ENCODE results near the gene LSM14A.
"Not testable (repeated sequence)": the region's sequence is repeated elsewhere in the genome, so short reads cannot be mapped to it uniquely, and the experiment has no call there.

Gene LSM14A

DNA sequence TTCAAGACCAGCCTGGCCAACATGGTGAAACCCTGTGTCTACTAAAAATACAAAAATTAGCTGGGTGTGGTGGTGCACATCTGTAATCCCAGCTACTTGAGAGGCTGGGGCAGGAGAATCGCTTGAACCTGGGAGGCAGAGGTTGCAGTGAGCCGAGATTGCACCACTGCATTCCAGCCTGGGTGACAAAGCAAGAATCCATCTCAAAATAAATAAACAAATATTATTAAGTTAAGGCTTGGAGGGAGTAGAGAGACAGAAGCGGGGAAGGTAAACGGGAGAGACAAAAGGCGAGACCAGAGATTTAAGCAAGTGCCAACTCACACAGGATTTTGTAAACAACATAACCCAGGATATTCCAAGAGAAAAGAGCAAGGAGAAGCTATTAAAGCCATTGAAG lies 12.8 kb upstream of the LSM14A start:
- not testable (repeated sequence) for DNase-seq (ENCODE audit: low read depth)

DNA sequence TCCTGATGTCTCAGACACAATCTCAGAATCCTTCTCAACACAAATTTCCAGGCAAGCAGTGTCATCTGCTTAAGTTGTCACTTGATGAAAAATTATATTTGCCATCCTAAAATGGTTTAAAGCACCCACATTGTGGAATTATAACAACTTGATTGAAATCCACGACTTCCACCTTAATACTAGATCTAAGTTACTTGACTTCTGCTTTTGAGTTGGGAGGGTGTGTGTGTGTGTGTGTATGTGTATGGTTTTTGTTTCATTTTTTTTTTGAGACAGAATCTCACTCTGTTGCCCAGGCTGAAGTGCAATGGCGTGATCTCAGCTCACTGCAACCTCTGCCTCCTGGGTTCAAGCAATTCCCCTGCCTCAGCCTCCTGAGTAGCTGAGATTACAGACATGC lies 10.4 kb upstream of the LSM14A start:
- not testable (repeated sequence) for DNase-seq (ENCODE audit: low read depth)

GRCh38 chr19:34165295-34165738 lies 7.0 kb upstream of the LSM14A start:
- no peak for DNase-seq (ENCODE audit: low read depth)

DNA sequence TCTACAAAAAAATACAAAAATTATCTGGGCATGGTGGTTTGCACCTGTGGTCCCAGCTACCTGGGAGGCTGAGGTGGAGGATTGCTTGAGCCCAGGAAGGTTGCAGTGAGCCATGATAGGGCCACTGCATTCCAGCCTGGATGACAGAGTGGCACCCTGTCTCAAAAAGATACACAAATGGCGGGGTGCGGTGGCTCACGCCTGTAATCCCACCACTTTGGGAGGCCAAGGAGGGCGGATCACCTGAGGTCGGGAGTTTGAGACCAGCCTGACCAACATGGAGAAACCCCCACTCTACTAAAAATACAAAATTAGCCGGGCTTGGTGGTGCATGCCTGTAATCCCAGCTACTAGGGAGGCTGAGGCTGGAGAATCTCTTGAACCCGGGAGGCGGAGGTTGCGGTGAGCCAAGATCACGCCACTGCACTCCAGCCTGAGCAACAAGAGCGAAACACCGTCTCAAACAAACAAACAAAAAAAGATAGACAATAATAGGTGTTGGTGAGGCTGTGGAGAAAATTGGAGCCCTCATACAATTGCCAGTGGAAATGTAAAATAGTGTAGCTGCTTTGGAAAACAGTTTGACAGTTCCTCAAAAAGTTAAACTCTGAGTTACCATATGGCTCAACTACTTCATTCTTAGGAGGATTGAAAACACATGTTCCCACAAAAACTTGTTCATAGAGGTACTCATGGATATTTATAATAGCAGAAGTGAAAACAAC lies 2.7 kb upstream of the LSM14A start:
- DNase-seq (ENCODE audit: low read depth), result not testable (repeated sequence)

DNA sequence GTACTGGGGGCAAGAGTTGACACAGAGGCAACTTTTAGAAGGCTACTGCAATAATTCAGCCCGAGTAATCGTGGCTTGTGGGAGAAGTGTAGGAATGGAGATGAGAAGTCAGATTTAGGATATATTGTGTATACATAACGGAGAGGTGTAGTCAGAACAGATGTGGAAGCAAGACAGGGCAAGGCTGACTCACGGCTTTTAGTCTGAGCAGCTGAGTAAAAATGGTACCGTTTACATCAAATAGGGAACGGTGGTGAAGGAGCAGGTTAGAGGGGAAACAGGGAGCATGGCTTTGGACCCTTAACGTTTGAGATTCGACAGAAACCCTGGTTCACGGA lies 796 bp upstream of the LSM14A start:
- DNase-seq (ENCODE audit: low read depth), result peak; percentile 89

GRCh38 chr19:34172661-34173192 lies 423 bp downstream of the LSM14A start:
- peak; percentile 11 for DNase-seq (ENCODE audit: low read depth)

- peak; percentile 46 for DNase-seq (ENCODE audit: low read depth)
Observed at GRCh38 chr19:34173193-34173956, 1.1 kb downstream of the LSM14A start.

DNA sequence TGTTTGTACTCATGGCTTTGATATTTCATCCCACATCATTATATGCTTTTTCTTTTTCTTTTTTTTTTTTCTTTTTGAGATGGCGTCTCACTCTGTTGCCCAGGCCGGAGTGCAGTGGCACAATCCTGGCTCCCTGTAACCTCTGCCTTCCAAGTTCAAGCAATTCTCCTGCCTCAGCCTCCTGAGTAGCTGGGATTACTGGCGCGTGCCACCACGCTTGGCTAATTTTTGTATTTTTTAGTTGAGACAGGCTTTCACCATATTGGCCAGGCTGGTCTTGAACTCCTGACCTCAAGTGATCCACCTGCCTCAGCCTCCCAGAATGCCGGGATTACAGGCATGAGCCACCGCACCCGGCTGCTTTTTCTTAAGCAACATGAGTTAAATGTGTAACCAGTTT lies 2.9 kb downstream of the LSM14A start:
- not testable (repeated sequence) for DNase-seq (ENCODE audit: low read depth)

DNA sequence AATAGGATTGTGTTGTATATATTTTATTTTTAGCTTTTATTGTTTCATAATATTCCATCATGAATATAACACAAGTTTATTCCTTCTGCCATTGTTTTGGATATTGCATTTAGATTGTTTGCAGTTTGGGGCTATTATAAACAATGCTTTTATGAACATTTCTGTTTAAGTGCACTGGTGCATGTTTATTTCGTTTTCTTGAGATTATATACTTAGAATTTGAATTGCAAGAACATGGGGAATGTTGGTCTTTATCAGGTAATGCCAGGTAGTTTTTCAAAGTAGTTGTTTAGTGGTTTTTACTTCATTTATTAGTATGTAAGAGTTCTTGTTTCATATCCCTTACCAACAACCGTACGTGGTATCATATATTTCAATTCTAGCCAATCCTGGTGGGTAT lies 4.3 kb downstream of the LSM14A start:
- DNase-seq (ENCODE audit: low read depth), result no peak

DNA sequence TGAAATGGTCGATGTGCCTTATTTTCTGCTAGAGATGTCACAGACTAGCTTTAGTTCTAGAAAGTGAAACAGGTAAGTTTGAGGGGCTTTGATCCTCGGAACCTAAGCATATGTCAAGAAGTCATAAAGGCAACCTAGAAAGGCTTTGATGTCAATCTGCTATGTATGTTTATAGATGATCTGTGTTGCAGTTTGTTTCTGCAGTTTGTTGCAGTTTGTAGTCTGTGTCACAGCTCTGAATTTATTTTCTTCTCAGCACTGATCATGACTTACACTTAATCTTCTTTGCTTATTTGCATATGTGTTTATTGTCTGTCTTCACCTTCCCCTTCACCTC lies 5.9 kb downstream of the LSM14A start:
- no peak for DNase-seq (ENCODE audit: low read depth)

GRCh38 chr19:34179066-34179465 lies 6.8 kb downstream of the LSM14A start:
- no peak for DNase-seq (ENCODE audit: low read depth)

- DNase-seq (ENCODE audit: low read depth), result no peak
Observed at GRCh38 chr19:34180273-34180672, 8.0 kb downstream of the LSM14A start.

DNA sequence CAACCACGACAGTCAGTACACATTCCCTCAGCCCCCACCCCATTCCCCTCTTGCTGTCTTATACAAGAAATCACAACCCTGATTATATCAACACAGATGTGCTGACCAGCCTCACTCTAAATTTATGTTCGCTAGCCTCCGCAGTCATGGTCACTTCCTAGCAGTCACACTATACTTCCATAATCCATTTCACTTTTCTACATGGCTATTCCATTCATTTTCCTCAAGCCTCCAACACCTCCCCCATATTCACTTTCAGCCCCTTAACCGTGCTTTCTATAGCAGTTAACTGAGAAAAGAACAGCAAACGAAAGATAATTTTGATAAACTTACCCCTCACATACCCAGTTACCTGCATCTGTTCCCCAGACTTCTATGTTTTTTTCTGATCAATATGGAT lies 8.4 kb downstream of the LSM14A start:
- DNase-seq (ENCODE audit: low read depth), result no peak

DNA sequence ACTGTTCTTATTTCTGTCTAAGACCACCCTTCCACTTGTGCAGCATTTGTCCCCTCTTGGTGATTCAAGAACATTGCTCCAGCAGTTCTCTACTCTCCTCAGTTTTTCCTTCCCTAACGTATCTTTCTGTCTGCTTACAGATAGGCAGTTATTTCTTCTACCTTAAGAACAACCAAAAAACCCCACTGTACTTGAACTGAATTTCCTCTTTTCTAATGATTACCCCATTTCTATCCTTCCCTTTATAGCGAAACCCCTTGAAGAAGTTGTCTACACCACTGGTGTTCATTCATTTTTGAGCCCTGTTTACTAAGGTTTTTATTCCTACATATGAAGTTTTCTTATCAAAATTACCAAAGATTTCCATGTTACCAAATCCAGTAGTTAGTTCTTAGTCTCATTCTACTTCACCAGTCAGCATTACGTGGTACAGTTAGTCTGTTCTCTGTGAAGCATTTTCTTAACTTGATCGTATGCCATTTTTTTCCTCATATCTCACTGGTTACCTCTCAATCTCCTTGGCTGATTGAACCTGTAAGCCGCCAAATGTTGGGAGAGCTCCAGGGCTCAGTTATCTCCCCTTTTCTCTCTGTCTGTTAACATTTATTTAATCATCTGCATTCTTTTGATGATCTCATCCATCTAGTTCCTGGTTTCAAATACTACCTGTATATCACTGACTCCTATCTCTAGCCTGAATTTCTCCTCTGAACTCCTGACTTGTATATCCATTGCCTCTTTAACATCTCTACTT lies 9.0 kb downstream of the LSM14A start:
- DNase-seq (ENCODE audit: low read depth), result peak; percentile 35

GRCh38 chr19:34182125-34182524 lies 9.8 kb downstream of the LSM14A start:
- no peak for DNase-seq (ENCODE audit: low read depth)

DNA sequence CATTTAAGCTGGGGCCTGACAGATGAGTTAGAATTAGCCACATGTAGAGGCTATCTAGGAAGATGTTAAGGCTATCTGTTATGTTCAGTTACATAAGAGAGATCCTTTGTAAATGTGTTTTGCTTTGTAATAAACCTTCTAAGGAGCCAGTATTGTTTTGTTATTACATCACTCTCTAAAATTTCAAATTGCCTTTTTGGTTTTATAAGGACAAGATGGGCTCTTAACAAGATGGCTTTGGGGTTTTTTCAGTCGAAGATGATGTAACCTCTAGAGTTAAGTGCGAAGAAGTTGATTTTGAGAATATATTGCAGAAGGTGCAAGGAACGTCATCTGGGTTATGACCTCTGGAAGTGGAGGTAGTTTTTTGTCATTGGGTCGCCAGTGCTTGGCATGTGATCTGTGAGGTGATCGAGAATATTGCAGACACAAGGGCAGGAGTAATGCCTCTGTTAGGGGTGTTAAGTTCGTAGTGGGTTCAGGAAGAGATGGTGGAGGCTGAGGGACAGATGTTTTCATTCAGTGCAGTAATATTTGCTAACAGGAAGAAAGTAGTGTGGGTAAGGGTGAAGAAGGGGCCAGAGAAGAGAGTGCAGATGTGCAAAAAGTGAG lies 12.7 kb downstream of the LSM14A start:
- no peak for DNase-seq (ENCODE audit: low read depth)

DNA sequence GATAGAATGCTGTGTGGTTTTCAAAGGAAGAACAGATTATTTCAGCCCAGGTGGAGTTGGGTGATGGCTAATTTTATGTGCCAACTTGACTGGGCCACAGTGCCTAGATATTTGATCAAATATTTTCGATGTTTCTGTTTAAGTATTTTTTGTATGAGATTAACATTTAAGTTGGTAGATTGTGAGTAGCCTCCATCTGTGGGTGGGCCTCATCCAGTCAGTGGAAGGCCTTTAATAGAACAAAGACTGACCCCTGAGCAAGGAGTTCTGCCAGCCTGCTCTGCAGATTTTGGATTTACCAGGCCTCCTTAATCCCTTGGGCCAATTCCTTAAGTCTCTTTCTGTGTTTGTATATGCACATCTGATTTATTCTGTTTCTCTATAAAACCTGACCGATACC lies 13.9 kb downstream of the LSM14A start:
- no peak for DNase-seq (ENCODE audit: low read depth)

GRCh38 chr19:34187011-34187410 lies 14.7 kb downstream of the LSM14A start:
- DNase-seq (ENCODE audit: low read depth), result no peak

DNA sequence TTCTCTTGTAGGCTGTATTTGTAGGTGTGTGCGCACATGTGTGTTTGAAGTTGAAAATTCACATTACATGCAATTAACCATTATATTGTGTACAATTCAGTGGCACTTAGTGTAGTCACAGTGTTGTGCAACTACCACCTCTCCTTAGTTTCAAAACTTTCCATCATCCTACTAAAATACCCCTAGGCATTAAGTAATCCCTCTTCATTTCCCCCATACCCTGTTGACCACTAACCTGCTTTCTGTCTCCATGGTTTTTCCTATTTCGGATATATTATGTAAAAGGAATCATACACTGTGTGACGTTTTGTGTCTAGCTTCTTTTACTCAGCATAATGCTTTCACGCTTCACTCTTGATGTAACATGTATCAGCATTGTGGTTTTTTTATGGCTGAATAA lies 16.1 kb downstream of the LSM14A start:
- DNase-seq (ENCODE audit: low read depth), result peak; percentile 24

GRCh38 chr19:34189199-34189916 lies 17.1 kb downstream of the LSM14A start:
- no peak for DNase-seq (ENCODE audit: low read depth)

GRCh38 chr19:34189917-34190425 lies 17.7 kb downstream of the LSM14A start:
- DNase-seq (ENCODE audit: low read depth), result peak; percentile 59

Data from amniotic epithelial cell (primary cell).